SK-N-SH (cell line): ENCODE results near the gene TTC39A. TPM values are rescaled to one million over a fixed set of nuclear protein-coding genes. Genes with fewer than 3 reads are reported as not detected.

ENCODE experiments used
- CTCF ChIA-PET: fragments of 300-600, 350-600 bp; formaldehyde crosslinking; extraction: SDS; loops from one replicate; lab custom pipeline; 2021; lab: Yijun Ruan, JAX
- POLR2A ChIA-PET: fragments of 350-600 bp; sonication (Branson Sonifier 250); formaldehyde crosslinking; extraction: SDS; loops from one replicate; lab custom pipeline; 2020; ENCODE audit warnings: antibody characterized with exemption, inconsistent platforms; lab: Yijun Ruan, JAX
- DNase-seq: peaks from one replicate; pipeline ENCODE4 v3.0.0; 2012
- H2AFZ ChIP-seq: fragments of 200-600 bp; sonication (generic); 2 replicates; pipeline ENCODE4 v1.8.1; 2016; ENCODE audit warnings: antibody characterized with exemption, mild to moderate bottlenecking, low read depth
- H3F3A ChIP-seq: fragments of 200-600 bp; sonication (generic); replicated peaks from 2 replicates; pipeline ENCODE3; 2016; ENCODE audit warnings: antibody characterized with exemption, mild to moderate bottlenecking; ENCODE audit not compliant: insufficient read depth
- H3K27ac ChIP-seq, 2 experiments: fragments of 200-500 bp in 1 of 2; fragments of 200-600 bp in 1 of 2; sonication (Bioruptor generic) in 1 of 2; sonication (generic), shearing (Covaris generic) in 1 of 2; 2 replicates each; pipeline versions ENCODE4 v1.5.1 to v1.6.1; 2014 to 2016; ENCODE audit warnings: low read depth in 2 of 2, inconsistent platforms in 1 of 2, low read length in 1 of 2, mild to moderate bottlenecking in 1 of 2, mixed read lengths in 1 of 2
- H3K27me3 ChIP-seq: fragments of 200-600 bp; sonication (generic), shearing (Covaris generic); 2 replicates; pipeline ENCODE4 v1.6.1; 2016; ENCODE audit warnings: mixed run types; ENCODE audit not compliant: insufficient read depth
- H3K36me3 ChIP-seq, 2 experiments: fragments of 200-500 bp in 1 of 2; fragments of 200-600 bp in 1 of 2; sonication (Bioruptor generic) in 1 of 2; sonication (generic) in 1 of 2; replicated peaks in 1 of 2; 2 replicates each; pipeline versions ENCODE3 to v1.5.1; 2014 to 2016; ENCODE audit warnings: low read length in 1 of 2, mild to moderate bottlenecking in 1 of 2; ENCODE audit not compliant: insufficient read depth in 2 of 2, control insufficient read depth in 1 of 2
- H3K4me1 ChIP-seq, 2 experiments: fragments of 200-500 bp in 1 of 2; fragments of 200-600 bp in 1 of 2; sonication (Bioruptor generic) in 1 of 2; sonication (generic), shearing (Covaris generic) in 1 of 2; 2 replicates each; pipeline versions ENCODE4 v1.5.1 to v1.6.1; 2014 to 2016; ENCODE audit warnings: low read depth in 1 of 2, low read length in 1 of 2, mixed run types in 1 of 2; ENCODE audit not compliant: insufficient read depth in 2 of 2, control insufficient read depth in 1 of 2
- H3K4me2 ChIP-seq: fragments of 200-600 bp; sonication (generic), shearing (Covaris generic); 2 replicates; pipeline ENCODE4 v1.6.1; 2017; ENCODE audit warnings: mixed run types
- H3K4me3 ChIP-seq, 2 experiments: fragments of 200-500 bp in 1 of 2; fragments of 200-600 bp in 1 of 2; sonication (Bioruptor generic) in 1 of 2; sonication (generic), shearing (Covaris generic) in 1 of 2; 2 replicates each; pipeline versions ENCODE4 v1.5.1 to v1.8.1; 2014 to 2016; ENCODE audit warnings: low read depth in 2 of 2, inconsistent platforms in 1 of 2, low read length in 1 of 2, mild to moderate bottlenecking in 1 of 2, mixed read lengths in 1 of 2, moderate library complexity in 1 of 2
- H3K79me2 ChIP-seq: fragments of 200-600 bp; sonication (generic); 2 replicates; pipeline ENCODE4 v1.8.1; 2017; ENCODE audit warnings: mild to moderate bottlenecking; ENCODE audit not compliant: insufficient read depth
- H3K9ac ChIP-seq: fragments of 200-600 bp; sonication (generic); 2 replicates; pipeline ENCODE4 v1.6.1; 2017; ENCODE audit warnings: mixed run types
- H3K9me2 ChIP-seq: fragments of 200-600 bp; sonication (generic); 2 replicates; pipeline ENCODE4 v1.6.1; 2017; ENCODE audit warnings: mixed run types
- H3K9me3 ChIP-seq: fragments of 200-600 bp; sonication (generic); 2 replicates; pipeline ENCODE4 v1.6.1; 2017; ENCODE audit warnings: mixed run types, mild to moderate bottlenecking, moderate library complexity
- H4K20me1 ChIP-seq: fragments of 200-600 bp; sonication (generic); 2 replicates; pipeline ENCODE4 v1.6.1; 2017; ENCODE audit warnings: mild to moderate bottlenecking, mixed run types; ENCODE audit not compliant: insufficient read depth
- CHD2 ChIP-seq: fragments of 150-350 bp; IDR thresholded peaks from 2 replicates; pipeline ENCODE4 v1.6.1; 2018; ENCODE audit warnings: low read length; ENCODE audit not compliant: partially characterized antibody
- ELF1 ChIP-seq: IDR thresholded peaks from 2 replicates; pipeline ENCODE4 v1.4.0; 2012
- EZH2phosphoT487 ChIP-seq: fragments of 200-600 bp; sonication (generic); IDR thresholded peaks from 2 replicates; pipeline ENCODE4 v1.6.1; 2017; ENCODE audit warnings: low read depth, mixed run types, mild to moderate bottlenecking, antibody characterized with exemption, moderate library complexity, borderline replicate concordance
- FOSL2 ChIP-seq: IDR thresholded peaks from 2 replicates; pipeline ENCODE4 v1.4.0; 2012; ENCODE audit warnings: low read depth, mild to moderate bottlenecking, moderate library complexity, borderline replicate concordance
- FOXJ3 ChIP-seq: sonication (generic); formaldehyde crosslinking; IDR thresholded peaks from 2 replicates; pipeline ENCODE4 v1.5.1; 2020; ENCODE audit warnings: mild to moderate bottlenecking, missing genetic modification reagents
- GABPA ChIP-seq: IDR thresholded peaks from 2 replicates; pipeline ENCODE4 v1.4.0; 2012; ENCODE audit warnings: low read depth, mild to moderate bottlenecking
- JUND ChIP-seq: IDR thresholded peaks from 2 replicates; pipeline ENCODE4 v1.4.0; 2012
- MAX ChIP-seq: IDR thresholded peaks from 2 replicates; pipeline ENCODE4 v1.4.0; 2012; ENCODE audit warnings: low read depth
- MEF2A ChIP-seq: IDR thresholded peaks from 2 replicates; pipeline ENCODE4 v1.4.0; 2012; ENCODE audit warnings: low read depth, borderline replicate concordance
- MXI1 ChIP-seq: IDR thresholded peaks from 2 replicates; pipeline ENCODE4 v1.6.1; 2012; ENCODE audit warnings: mild to moderate bottlenecking, low read depth, low read length, improper control_type of control experiment
- NRF1 ChIP-seq: IDR thresholded peaks from 2 replicates; pipeline ENCODE4 v1.6.1; 2012; ENCODE audit warnings: low read depth, mild to moderate bottlenecking, low read length
- RAD21 ChIP-seq: IDR thresholded peaks from 2 replicates; pipeline ENCODE4 v1.6.1; 2012; ENCODE audit warnings: mild to moderate bottlenecking, low read length
- REST ChIP-seq: IDR thresholded peaks from 2 replicates; pipeline ENCODE4 v1.6.1; 2012; ENCODE audit warnings: mild to moderate bottlenecking, low read depth, low read length, moderate library complexity
- RFX5 ChIP-seq: IDR thresholded peaks from 2 replicates; pipeline ENCODE4 v1.6.1; 2012; ENCODE audit warnings: mild to moderate bottlenecking, improper control_type of control experiment, low read length
- RXRA ChIP-seq: IDR thresholded peaks from 2 replicates; pipeline ENCODE4 v1.4.0; 2012; ENCODE audit warnings: low read depth, mild to moderate bottlenecking, borderline replicate concordance
- TCF12 ChIP-seq: IDR thresholded peaks from 2 replicates; pipeline ENCODE4 v1.4.0; 2012
- TEAD4 ChIP-seq: IDR thresholded peaks from 2 replicates; pipeline ENCODE4 v1.4.0; 2012; ENCODE audit warnings: mild to moderate bottlenecking, borderline replicate concordance; ENCODE audit not compliant: insufficient read depth
- USF1 ChIP-seq: IDR thresholded peaks from 2 replicates; pipeline ENCODE4 v1.4.0; 2012; ENCODE audit warnings: low read depth, borderline replicate concordance
- ZBTB33 ChIP-seq: IDR thresholded peaks from 2 replicates; pipeline ENCODE4 v1.4.0; 2012; ENCODE audit warnings: low read depth, borderline replicate concordance
- WGBS: methylation state at CpG from one replicate; pipeline ENCODE4 v1.1.6; 2017; ENCODE audit warnings: low lambda C conversion rate; 5-methylcytosine and 5-hydroxymethylcytosine counted together
- polyA plus RNA-seq, 3 experiments: library from polyadenylated mRNA; depleted of rRNA; stranded (reverse); fragments of >200 nt; gene quantifications; 2 replicates each; pipeline ENCODE4 v1.2.3, GENCODE V29; 2012

Gene TTC39A
- polyA plus RNA-seq, 1 of the 3 experiments (the other 2 are of a cell fraction) = 0.97 TPM

DNA sequence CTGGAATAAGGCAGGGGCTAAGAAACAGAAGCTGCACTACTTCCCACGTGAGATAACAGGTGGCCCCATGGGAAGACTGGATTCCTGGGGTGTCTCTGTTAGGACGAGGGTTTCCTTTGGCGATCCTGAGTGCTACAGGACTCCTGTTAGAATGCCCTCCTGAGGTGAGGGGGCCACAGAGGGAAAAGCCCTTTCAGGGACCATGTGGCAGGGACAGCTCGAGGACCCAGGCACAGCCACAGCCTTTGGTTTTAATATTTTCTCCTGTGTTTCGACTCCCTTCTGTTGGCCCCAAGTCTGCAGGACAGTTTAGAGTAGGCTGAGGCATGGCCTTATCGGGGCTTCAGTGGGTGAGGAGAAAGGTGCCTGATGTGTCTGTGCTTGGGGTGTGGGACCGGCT, 12.6 kb downstream of the TTC39A start:
- H3K9me3 ChIP-seq = no peaks in the 10 kb centered on the region
- H3K36me3 ChIP-seq = no peaks in the 10 kb centered on the region
- 87% methylated on average over 6 of the region's 7 CpGs for WGBS
- H3K9me2 ChIP-seq = no peaks in the 10 kb centered on the region
- H3K4me2 ChIP-seq = no peak overlapping the region
- no peaks in the 10 kb centered on the region for H3K79me2 ChIP-seq
- DNase-seq = no peak
- H3K4me1 ChIP-seq = peaks cover 0 to 10% of the 10 kb centered on the region in 2 experiments; a peak in 3 of 4 replicates
- no peak overlapping the region for H3K4me3 ChIP-seq
- CTCF ChIA-PET = interaction anchor here (0.7 kb wide), 1 partner anchor 21 kb away, joined by 3 read pairs; no protein-coding TSS in a partner anchor
- H4K20me1 ChIP-seq = no peaks in the 10 kb centered on the region
- no peak overlapping the region for H3K27ac ChIP-seq
- no peaks in the 10 kb centered on the region for H3K27me3 ChIP-seq
- no peak for TF ChIP-seq ELF1
- no peak for TF ChIP-seq CHD2
- TF ChIP-seq FOXJ3 (CRISPR knock-in tag) = no peak
- no peak for TF ChIP-seq EZH2phosphoT487
- TF ChIP-seq REST = no peak
- no peak for TF ChIP-seq NRF1
- no peak for TF ChIP-seq GABPA
- TF ChIP-seq MAX = no peak
- TF ChIP-seq FOSL2 = no peak
- no peak for TF ChIP-seq JUND
- no peak for TF ChIP-seq TCF12
- TF ChIP-seq RXRA = no peak
- TF ChIP-seq RFX5 = no peak
- no peak for TF ChIP-seq USF1
- no peak for TF ChIP-seq RAD21
- H2AFZ ChIP-seq = no peak overlapping the region
- H3F3A ChIP-seq = peaks cover 6% of the 10 kb centered on the region
- no peak overlapping the region for H3K9ac ChIP-seq
- POLR2A ChIA-PET = interaction anchor here (0.6 kb wide), 1 partner anchor 13 kb away, joined by 3 read pairs; no protein-coding TSS in a partner anchor

DNA sequence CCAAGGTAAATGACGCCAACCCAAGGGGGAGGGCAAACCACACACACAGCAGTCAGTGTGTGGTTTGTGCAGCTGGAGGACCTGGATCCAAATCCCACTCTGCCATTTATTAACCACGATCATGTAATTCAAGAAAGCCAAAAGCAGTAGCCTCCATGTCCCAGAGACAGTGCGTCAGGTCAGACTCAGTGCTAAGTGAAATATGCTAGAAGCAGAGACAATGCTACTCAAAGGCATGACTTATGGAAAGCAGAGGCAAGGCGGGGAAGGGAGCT, 13.6 kb downstream of the TTC39A start:
- Histone ChIP-seq H3K4me1 (peaks cover 0 to 10% of the 10 kb centered on the region in 2 experiments; a peak in 3 of 4 replicates), H3K36me3 (no peaks in the 10 kb centered on the region), H3K4me2 (no peak overlapping the region), H3K79me2 (no peaks in the 10 kb centered on the region), H3K27me3 (no peaks in the 10 kb centered on the region), H3K9ac (no peak overlapping the region), H3F3A (peaks cover 6% of the 10 kb centered on the region), H3K27ac (no peak overlapping the region), H3K4me3 (no peak overlapping the region), H3K9me3 (no peaks in the 10 kb centered on the region), H3K9me2 (no peaks in the 10 kb centered on the region), H4K20me1 (no peaks in the 10 kb centered on the region), H2AFZ (no peak overlapping the region)
- 86% methylated on average over 4 of the region's 4 CpGs for WGBS
- DNase-seq = no peak
- POLR2A ChIA-PET = no interaction called here
- CTCF ChIA-PET = no interaction called here
- no peak for TF ChIP-seq GABPA
- TF ChIP-seq REST = no peak
- TF ChIP-seq FOSL2 = no peak
- TF ChIP-seq TEAD4 = no peak
- no peak for TF ChIP-seq ZBTB33
- no peak for TF ChIP-seq CHD2
- no peak for TF ChIP-seq MXI1
- TF ChIP-seq RXRA = no peak
- no peak for TF ChIP-seq RAD21
- TF ChIP-seq MEF2A = no peak
